H1 (cell line): Measurements from ENCODE around the gene MAP3K3. TPM values are rescaled to one million over a fixed set of nuclear protein-coding genes. Genes with fewer than 3 reads are reported as not detected.

Experiments
- CHD7 ChIP-seq: fragments of 300-600 bp; sonication (generic); IDR thresholded peaks from 2 replicates; pipeline ENCODE4 v1.7.1; 2012; ENCODE audit warnings: low read length, moderate library complexity, mild to moderate bottlenecking, inconsistent platforms; ENCODE audit not compliant: insufficient replicate concordance
- SIRT6 ChIP-seq: IDR thresholded peaks from one replicate; pipeline ENCODE4 v1.7.1; 2012; ENCODE audit warnings: low read length, inconsistent platforms
- polyA plus RNA-seq, 7 experiments: library from polyadenylated mRNA; depleted of rRNA in 3 of 7; stranded (reverse) in 5 of 7; unstranded in 2 of 7; fragments of >200 nt in 5 of 7; fragments of 200-250 nt in 2 of 7; gene quantifications; 1 replicate in 5 of 7; 2 replicates in 1 of 7; 4 replicates in 1 of 7; pipeline versions ENCODE4 v1.2.1 to v1.2.3, GENCODE V29; 2011 to 2013; ENCODE audit warnings: missing spikeins in 2 of 7, mixed read lengths in 2 of 7
- total RNA-seq: library from RNA; stranded (reverse); fragmentation: NEBNext Ultra II Directional; extraction: Animal tissue kit (Norgen Biotek cat#: 25700); gene quantifications from 2 replicates; pipeline ENCODE4 v1.2.1, GENCODE V29; 2021

MAP3K3 gene
- total and polyA plus RNA-seq, 2 of the 8 experiments (the other 6 are each of a cell fraction or from before 2014, with no cell fraction given): 10.3 to 21.0 TPM

DNA sequence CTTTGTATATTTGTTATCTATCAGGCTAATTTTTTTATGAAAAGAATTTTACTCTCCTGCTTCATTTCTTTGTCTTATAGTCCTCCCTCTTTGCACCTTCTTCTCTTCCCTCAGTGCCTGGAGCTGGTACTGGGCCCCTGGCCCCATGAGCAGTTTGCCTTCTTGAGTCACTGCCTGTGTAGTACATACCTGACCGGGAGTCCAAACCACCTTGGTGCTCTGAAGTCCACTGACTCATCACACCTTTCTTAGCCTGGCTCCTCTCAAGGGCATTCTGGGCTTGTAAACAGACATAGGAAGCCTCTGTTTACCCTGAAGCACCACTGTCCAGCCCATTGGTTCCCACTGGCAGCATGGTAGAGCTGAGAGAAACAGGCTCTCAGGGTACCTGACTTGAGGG lies 32.6 kb upstream of the MAP3K3 start (continued):
- TF ChIP-seq CHD7 (no peak), SIRT6 (no peak)
